Neutrophil (primary cell): ENCODE data around the gene GLMP.

Experiments used
- H3K27ac ChIP-seq: fragments of 200-600 bp; sonication (generic); 2 replicates; pipeline ENCODE4 v1.5.1; 2016; ENCODE audit warnings: mild to moderate bottlenecking, moderate library complexity
- H3K27me3 ChIP-seq: fragments of 200-600 bp; sonication (generic); 2 replicates; pipeline ENCODE4 v1.6.0; 2016; ENCODE audit warnings: mild to moderate bottlenecking
- H3K36me3 ChIP-seq: fragments of 200-600 bp; sonication (generic); 2 replicates; pipeline ENCODE4 v1.5.1; 2017
- H3K4me1 ChIP-seq, 2 experiments: fragments of 200-600 bp in 1 of 2; sonication (generic) in 1 of 2; 1 replicate in 1 of 2; 2 replicates in 1 of 2; pipeline versions ENCODE4 v1.5.1 to v1.6.1; 2013 to 2016; ENCODE audit warnings: low read depth in 1 of 2, low read length in 1 of 2, mild to moderate bottlenecking in 1 of 2, moderate library complexity in 1 of 2; ENCODE audit not compliant: control insufficient read depth in 1 of 2, insufficient read depth in 1 of 2
- H3K4me3 ChIP-seq, 2 experiments: fragments of 200-600 bp in 1 of 2; sonication (generic) in 1 of 2; 1 replicate in 1 of 2; 2 replicates in 1 of 2; pipeline ENCODE4 v1.5.1; 2013 to 2016; ENCODE audit warnings: low read depth in 1 of 2, low read length in 1 of 2, mild to moderate bottlenecking in 1 of 2, moderate library complexity in 1 of 2
- H3K9me3 ChIP-seq: fragments of 200-600 bp; sonication (generic); 2 replicates; pipeline ENCODE4 v1.5.1; 2016
- CTCF ChIP-seq: fragments of 200-600 bp; sonication (generic); IDR thresholded peaks from 2 replicates; pipeline ENCODE4 v1.5.1; 2016; ENCODE audit warnings: antibody characterized with exemption

GLMP gene

GRCh38 chr1:156270314-156270713, 25.2 kb downstream of the GLMP start:
- H3K9me3 ChIP-seq = no peaks in the 10 kb centered on the region
- no peak overlapping the region for H3K4me3 ChIP-seq
- no peaks in the 10 kb centered on the region for H3K27me3 ChIP-seq
- H3K36me3 ChIP-seq = peaks cover 97% of the 10 kb centered on the region
- no peak overlapping the region for H3K27ac ChIP-seq
- H3K4me1 ChIP-seq = peaks cover 1 to 2% of the 10 kb centered on the region in 2 experiments
- no peak for TF ChIP-seq CTCF

GRCh38 chr1:156268336-156268735, 27.1 kb downstream of the GLMP start:
- Histone ChIP-seq H3K4me1 (no peaks in the 10 kb centered on the region), H3K36me3 (peaks cover 97% of the 10 kb centered on the region), H3K27me3 (no peaks in the 10 kb centered on the region), H3K9me3 (no peaks in the 10 kb centered on the region), H3K4me3 (no peak overlapping the region), H3K27ac (no peak overlapping the region)
- TF ChIP-seq CTCF = no peak

GRCh38 chr1:156266051-156266450, 29.4 kb downstream of the GLMP start:
- Histone ChIP-seq H3K4me1 (no peaks in the 10 kb centered on the region), H3K27ac (no peak overlapping the region), H3K27me3 (no peaks in the 10 kb centered on the region), H3K4me3 (no peak overlapping the region), H3K9me3 (no peaks in the 10 kb centered on the region), H3K36me3 (peaks cover 99% of the 10 kb centered on the region)
- no peak for TF ChIP-seq CTCF

GRCh38 chr1:156263288-156263655, 32.2 kb downstream of the GLMP start:
- Histone ChIP-seq H3K4me1 (no peaks in the 10 kb centered on the region), H3K9me3 (no peaks in the 10 kb centered on the region), H3K4me3 (no peak overlapping the region), H3K27ac (no peak overlapping the region), H3K36me3 (peaks cover 99% of the 10 kb centered on the region), H3K27me3 (no peaks in the 10 kb centered on the region)
- TF ChIP-seq CTCF = no peak

- TF ChIP-seq CTCF = no peak
- H3K27ac ChIP-seq = no peak overlapping the region
- no peaks in the 10 kb centered on the region for H3K27me3 ChIP-seq
- peaks cover 99% of the 10 kb centered on the region for H3K36me3 ChIP-seq
- H3K4me1 ChIP-seq = no peaks in the 10 kb centered on the region
- H3K9me3 ChIP-seq = no peaks in the 10 kb centered on the region
- H3K4me3 ChIP-seq = no peak overlapping the region
Observed at GRCh38 chr1:156262461-156263287, 32.8 kb downstream of the GLMP start.
